NCI-H2196 (cell line): ENCODE results near the gene HS3ST5.
"Not testable (repeated sequence)": the region's sequence is repeated elsewhere in the genome, so short reads cannot be mapped to it uniquely, and the experiment has no call there.

ENCODE experiments used
- DNase-seq: peaks from one replicate; lab custom pipeline; 2025; ENCODE audit not compliant: unreplicated experiment; lab: John Stamatoyannopoulos, UW

The HS3ST5 gene

DNA sequence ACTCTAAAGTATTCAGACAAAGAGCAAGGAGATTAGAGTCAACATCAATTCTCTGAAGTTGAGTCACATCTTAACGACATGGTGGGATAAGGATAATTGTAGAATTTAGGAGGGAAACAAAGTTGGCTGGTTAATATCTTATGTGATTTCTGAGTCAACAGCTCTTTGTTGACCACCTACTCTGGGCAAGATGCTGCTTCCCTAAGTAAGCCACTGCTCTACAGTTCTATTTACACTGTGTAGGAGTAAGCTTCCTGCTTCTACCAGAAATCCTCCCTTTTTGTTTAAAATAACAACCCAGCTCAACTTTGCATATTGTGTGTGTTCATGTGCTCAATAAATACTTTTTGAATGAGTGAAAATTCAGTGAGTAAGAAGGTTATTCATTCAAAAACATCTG is 3.1 kb downstream of the HS3ST5 start:
- DNase-seq: no peak

DNA sequence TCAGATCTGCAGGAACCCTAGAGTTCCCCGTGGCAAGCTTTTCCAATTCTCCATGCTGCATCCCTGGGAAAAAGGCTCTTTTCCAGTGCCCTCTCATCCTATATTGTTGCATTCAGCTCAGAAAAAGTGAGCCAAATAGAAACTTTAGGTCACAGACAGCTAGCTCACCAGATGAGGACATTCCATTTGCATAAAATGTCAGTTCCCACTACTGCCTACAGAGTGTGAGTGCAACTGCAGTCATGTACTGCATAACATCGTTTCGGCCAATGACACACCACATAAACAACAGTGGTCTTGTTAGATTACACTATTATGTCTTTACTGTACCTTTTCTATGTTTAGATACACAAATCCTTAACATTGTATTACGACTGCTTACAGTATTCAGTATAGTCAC is 8.6 kb downstream of the HS3ST5 start:
- no peak for DNase-seq

DNA sequence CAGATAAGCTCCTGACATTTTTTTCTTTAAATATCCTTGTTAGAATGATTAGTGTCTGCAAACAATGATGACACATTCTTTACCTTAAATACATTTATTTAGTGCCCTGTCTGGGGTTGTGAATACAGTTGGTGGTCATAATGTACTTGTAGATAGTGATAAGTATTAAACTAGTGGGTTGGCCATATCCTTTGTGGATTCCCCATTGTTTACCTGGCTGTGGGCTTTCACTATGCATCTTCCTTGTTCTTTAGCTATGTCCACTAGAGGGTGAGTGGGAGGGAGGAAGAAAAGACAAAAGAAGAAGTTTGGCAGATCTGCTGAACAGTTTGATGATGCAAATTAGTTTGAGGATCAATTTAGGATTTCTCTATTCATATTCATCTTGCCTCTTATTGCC is 15.7 kb downstream of the HS3ST5 start:
- DNase-seq: no peak

- no peak for DNase-seq
Observed at GRCh38 chr6:114323784-114324183, 19.0 kb downstream of the HS3ST5 start.

- no peak for DNase-seq
Observed at GRCh38 chr6:114319749-114320148, 23.1 kb downstream of the HS3ST5 start.

GRCh38 chr6:114315831-114316595 is 26.8 kb downstream of the HS3ST5 start:
- DNase-seq: no peak

GRCh38 chr6:114313816-114314215 is 29.0 kb downstream of the HS3ST5 start:
- DNase-seq: not testable (repeated sequence)

DNA sequence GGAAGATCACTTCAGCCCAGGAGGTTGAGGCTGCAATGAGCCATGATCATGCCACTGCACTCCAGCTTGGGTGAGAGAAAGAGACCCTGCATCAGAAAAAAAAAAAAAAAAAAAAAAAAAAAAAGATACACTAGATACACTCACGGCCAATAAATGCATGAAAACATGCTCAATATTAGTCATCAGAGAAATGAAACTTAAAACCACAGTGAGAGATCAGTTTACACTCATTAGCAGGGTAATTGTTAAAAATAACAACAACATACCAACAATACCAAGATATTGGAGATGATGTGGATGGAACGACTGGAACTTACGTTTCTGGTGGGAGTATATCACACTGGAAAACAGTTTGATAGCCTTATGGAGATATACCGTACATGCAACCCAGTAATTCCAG is 29.9 kb downstream of the HS3ST5 start:
- no peak for DNase-seq

GRCh38 chr6:114310053-114310452 is 32.8 kb downstream of the HS3ST5 start:
- DNase-seq: no peak

DNA sequence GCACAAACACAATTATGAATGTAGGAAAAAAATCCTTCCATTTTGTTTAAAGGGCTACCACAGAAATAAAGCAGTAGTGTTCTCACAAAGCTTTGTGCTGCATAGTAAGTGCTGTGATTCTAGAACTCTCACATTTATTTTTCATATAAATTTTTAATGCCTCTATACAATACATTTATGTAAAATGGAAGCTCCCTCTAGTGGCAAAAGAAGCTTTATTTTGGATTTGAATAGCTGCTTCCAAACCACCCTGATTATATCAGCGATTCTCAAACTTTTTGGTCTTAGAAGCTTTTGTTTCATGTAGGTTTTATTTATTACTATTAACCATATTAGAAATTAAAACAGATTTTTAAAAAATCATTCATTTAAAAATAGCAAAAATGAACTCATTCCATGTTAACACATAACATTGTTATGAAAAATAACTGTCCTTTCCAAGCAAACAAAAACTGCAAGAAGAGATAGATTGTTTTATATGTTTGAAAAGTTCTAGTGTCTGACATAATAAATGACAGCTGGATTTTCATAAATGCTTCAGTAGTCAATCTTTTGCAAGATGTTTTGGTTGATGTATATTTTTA is 38.4 kb downstream of the HS3ST5 start:
- DNase-seq: peak; percentile 21

- no peak for DNase-seq
Observed at GRCh38 chr6:114301596-114302219, 41.1 kb downstream of the HS3ST5 start.

GRCh38 chr6:114297135-114297534 is 45.7 kb downstream of the HS3ST5 start:
- DNase-seq: no peak

DNA sequence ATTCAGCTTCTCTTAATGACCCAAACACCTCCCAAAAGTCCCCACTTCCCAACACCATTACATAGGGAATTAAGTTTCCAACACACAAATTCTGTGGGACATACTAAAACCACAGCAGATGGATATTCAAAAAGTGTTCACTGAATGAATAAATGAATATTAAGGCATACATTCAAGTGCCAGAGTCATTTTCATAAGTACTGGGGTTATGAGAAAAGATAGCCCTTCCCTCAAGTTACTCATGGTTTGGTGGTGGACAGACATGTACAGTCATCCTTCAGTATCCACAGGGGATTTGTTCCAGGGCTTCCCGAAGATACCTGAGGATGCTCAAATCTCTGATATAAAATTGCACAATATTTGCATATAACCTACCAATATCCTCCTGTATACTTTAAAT is 50.4 kb downstream of the HS3ST5 start:
- DNase-seq: no peak

- no peak for DNase-seq
Observed at GRCh38 chr6:114291428-114291827, 51.4 kb downstream of the HS3ST5 start.

- no peak for DNase-seq
Observed at GRCh38 chr6:114290864-114291263, 52.0 kb downstream of the HS3ST5 start.

DNA sequence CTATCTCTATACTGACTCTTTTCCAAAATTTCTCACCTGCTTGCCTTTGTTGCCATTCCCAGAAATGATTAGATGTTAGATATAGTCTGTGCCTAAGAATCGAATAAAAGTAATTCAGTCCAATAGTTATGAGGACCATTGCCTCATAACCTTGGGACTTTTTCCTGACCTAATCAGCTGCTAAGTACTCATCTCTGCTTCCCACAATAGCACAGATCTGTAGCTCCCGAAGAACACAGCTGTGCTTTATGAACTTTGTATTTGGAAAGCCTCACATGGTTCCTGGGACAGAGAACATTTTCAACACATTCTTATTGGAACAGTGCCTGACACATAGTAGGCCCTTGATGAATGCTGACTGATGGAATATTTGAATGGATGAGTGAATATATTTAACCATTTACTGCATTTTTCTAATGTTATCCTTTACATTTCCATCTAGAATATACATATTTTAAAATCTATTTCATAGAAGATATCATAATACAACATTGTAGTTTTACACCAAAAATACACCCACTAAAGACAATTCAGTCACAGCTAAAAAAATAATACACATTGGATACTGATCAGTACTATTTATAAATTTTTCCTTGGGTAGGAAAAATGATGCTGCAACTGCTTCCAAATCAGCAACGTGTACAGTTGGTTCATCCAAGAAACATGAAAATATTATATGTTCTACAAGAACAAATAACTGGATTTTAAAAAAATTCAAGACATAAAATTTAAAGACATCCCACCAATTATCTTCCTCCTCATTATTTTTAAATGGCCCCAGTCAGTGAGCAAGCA is 53.9 kb downstream of the HS3ST5 start:
- DNase-seq: no peak

DNA sequence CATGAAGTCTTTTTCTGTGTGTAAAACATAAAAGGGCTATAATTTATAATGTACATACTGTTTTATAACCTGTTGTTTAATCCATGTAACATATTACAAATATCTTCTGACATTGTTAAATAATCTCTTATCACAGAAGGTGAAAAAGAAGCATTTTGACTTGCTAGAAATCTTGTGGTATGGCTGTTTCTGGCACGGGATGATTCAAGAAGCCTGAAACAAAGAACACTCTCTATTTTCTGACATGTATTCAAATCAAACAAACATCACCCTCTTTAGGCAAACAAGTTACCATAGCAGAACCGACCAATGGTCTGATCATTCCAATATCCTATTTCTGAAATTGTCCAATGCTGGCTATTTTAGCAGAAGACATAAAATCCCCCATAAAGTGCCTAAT is 55.4 kb downstream of the HS3ST5 start:
- DNase-seq: no peak

- no peak for DNase-seq
Observed at GRCh38 chr6:114286211-114286610, 56.6 kb downstream of the HS3ST5 start.

- DNase-seq: no peak
Observed at GRCh38 chr6:114284281-114284680, 58.5 kb downstream of the HS3ST5 start.

- DNase-seq: no peak
Observed at GRCh38 chr6:114282292-114282691, 60.5 kb downstream of the HS3ST5 start.

DNA sequence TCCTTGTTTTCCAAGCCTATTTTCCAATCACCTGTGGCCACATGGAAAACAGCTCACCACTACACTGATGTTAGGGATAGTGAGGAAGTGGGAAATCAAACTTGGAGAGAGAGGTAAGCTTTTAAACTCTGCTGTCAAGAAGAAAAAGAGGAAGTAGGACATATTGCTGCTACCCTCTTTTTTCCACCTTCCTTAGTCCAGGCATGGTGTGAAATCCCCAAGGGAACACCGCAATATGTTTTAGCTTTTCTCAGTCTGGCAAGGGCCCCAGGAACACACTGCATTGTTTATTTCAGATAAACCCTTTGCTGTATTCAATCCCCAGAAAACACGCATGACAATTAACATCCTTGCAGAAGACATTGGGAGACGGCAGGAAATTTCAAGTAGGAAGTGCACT is 61.3 kb downstream of the HS3ST5 start:
- DNase-seq: no peak
